DND-41 (cell line): ENCODE data around the gene INO80.

Experiments used
- EZH2 ChIP-seq: IDR thresholded peaks from 3 replicates; pipeline ENCODE4 v1.6.1; 2012; ENCODE audit warnings: borderline replicate concordance, low read depth, mild to moderate bottlenecking, moderate library complexity, low read length, inconsistent platforms; ENCODE audit not compliant: severe bottlenecking
- TF ChIP-seq, protein P1 (sequence below): IDR thresholded peaks from 2 replicates; pipeline ENCODE4 v1.5.1; 2012; ENCODE audit warnings: borderline replicate concordance, low read length, moderate library complexity, mild to moderate bottlenecking; ENCODE audit not compliant: poor library complexity, severe bottlenecking; ENCODE audit errors: extremely low read depth

DNA sequence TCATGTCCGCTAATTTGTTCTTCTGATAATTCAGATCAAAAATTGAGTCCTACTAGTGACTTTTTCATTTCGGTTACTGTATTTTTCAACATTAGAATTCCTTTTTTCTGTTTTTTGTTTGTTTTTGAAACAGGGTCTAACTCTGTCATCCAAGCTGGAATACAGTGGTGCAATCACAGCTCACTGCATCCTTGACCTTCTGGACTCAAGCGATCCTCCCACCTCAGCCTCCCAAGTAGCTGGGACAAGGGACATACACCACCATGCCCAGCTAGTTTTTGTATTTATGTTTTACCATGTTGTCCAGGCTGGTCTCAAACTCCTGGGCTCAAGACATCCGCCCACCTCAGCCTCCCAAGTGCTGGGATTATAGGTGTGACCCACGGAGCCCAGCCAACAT lies 8.0 kb upstream of the INO80 start:
- TF ChIP-seq, protein P1, sequence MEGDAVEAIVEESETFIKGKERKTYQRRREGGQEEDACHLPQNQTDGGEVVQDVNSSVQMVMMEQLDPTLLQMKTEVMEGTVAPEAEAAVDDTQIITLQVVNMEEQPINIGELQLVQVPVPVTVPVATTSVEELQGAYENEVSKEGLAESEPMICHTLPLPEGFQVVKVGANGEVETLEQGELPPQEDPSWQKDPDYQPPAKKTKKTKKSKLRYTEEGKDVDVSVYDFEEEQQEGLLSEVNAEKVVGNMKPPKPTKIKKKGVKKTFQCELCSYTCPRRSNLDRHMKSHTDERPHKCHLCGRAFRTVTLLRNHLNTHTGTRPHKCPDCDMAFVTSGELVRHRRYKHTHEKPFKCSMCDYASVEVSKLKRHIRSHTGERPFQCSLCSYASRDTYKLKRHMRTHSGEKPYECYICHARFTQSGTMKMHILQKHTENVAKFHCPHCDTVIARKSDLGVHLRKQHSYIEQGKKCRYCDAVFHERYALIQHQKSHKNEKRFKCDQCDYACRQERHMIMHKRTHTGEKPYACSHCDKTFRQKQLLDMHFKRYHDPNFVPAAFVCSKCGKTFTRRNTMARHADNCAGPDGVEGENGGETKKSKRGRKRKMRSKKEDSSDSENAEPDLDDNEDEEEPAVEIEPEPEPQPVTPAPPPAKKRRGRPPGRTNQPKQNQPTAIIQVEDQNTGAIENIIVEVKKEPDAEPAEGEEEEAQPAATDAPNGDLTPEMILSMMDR, result no peak
- TF ChIP-seq EZH2, result no peak
